NB4 (cell line): ENCODE results near the gene TMEM63A.

Experiments
- CTCF ChIP-seq: IDR thresholded peaks from one replicate; pipeline ENCODE4 v1.5.1; 2012; ENCODE audit warnings: low read depth, low read length
- MAX ChIP-seq: IDR thresholded peaks from 2 replicates; pipeline ENCODE4 v1.6.1; 2011; ENCODE audit warnings: low read depth, low read length
- POLR2A ChIP-seq: IDR thresholded peaks from 2 replicates; pipeline ENCODE4 v1.6.1; 2011; ENCODE audit warnings: mild to moderate bottlenecking; ENCODE audit not compliant: insufficient read length; ENCODE audit errors: extremely low read depth

GRCh38 chr1:225917536-225917935 is 35.4 kb upstream of the TMEM63A start:
- no peak for TF ChIP-seq CTCF
- no peak for TF ChIP-seq POLR2A
- TF ChIP-seq MAX, result no peak
